Measurements from ENCODE around the gene GZMB. TPM values are rescaled to one million over a fixed set of nuclear protein-coding genes. Genes with fewer than 3 reads are reported as not detected.

GZMB gene, protein sequence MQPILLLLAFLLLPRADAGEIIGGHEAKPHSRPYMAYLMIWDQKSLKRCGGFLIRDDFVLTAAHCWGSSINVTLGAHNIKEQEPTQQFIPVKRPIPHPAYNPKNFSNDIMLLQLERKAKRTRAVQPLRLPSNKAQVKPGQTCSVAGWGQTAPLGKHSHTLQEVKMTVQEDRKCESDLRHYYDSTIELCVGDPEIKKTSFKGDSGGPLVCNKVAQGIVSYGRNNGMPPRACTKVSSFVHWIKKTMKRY
- total RNA-seq (2014; rRNA removed; shearing (Covaris generic)) (not detected in 2 replicates), total RNA-seq (2022) (not detected in 2 replicates), Bru-seq, nascent RNA (not detected), BruChase-seq, experiment 1, labeled RNA remaining after a 6-hour chase (not detected), BruChase-seq, experiment 2, labeled RNA remaining after a 2-hour chase (not detected)
- long read RNA-seq: 0 reads

DNA sequence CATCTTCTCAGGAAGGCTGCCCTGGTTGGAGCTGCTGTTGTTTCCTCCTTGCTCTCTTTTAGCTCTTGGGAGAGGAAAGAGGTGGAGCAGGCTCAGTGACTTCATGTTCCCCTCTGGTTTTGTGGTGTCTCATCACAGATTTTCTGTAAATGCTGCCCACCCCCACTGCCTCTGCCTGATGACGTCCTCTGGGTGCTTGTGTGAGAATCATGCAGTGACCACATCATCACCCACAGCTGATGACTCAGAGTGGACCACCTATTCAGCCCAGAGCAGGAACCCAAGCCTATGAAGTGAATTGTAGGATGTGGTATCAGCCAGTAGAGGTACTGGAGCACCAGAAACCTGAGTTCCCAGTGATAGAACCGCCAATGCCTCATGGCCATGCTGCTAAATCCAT, at the start of gene GZMB:
Gene GZMB (minus strand): TSS at position 33 of the 400 bp plus-strand sequence. CDS start 30 bp downstream, at position 3.
- Histone ChIP-seq H3K79me2 (ENCODE audit: insufficient read depth, low read depth, low read length) (no peaks in the 10 kb centered on the region), H3K4me3 (ENCODE audit: low read depth, low read length, poor library complexity, severe bottlenecking) (no peak within 1 kb of the TSS), H2AFZ (ENCODE audit: low read length) (no peak within 1 kb of the TSS), H3K36me3 (ENCODE audit: insufficient read depth, low read length) (no peaks in the 10 kb centered on the region), H3K4me2 (ENCODE audit: low read length) (no peak within 1 kb of the TSS), H3K27ac (ENCODE audit: low read depth, low read length, poor library complexity, severe bottlenecking) (no peak within 1 kb of the TSS), H3K9me3 (ENCODE audit: low read length) (no peaks in the 10 kb centered on the region), H3K4me1 (ENCODE audit: insufficient read depth, low read length, poor library complexity, severe bottlenecking) (no peaks in the 10 kb centered on the region), H4K20me1 (ENCODE audit: insufficient read depth, low read length) (no peaks in the 10 kb centered on the region), H3K9me2 (ENCODE audit: insufficient read depth, low read length) (no peaks in the 10 kb centered on the region)
- BruUV-seq (replicated peaks): no TSS peak
- ChIA-PET CTCF (ENCODE audit: unreplicated experiment) (no interaction called here), POLR2A (no interaction called here)
- intact Hi-C loops (cut with micrococcal nuclease; ENCODE audit: unreplicated experiment): no loop called here
- DNase-seq (ENCODE audit: low spot score): no peak
- TF ChIP-seq EZH2phosphoT487 (IDR thresholded peaks at IDR 0.05; ENCODE audit: borderline replicate concordance, low read depth, low read length): no peak
- TF ChIP-seq, protein P1, sequence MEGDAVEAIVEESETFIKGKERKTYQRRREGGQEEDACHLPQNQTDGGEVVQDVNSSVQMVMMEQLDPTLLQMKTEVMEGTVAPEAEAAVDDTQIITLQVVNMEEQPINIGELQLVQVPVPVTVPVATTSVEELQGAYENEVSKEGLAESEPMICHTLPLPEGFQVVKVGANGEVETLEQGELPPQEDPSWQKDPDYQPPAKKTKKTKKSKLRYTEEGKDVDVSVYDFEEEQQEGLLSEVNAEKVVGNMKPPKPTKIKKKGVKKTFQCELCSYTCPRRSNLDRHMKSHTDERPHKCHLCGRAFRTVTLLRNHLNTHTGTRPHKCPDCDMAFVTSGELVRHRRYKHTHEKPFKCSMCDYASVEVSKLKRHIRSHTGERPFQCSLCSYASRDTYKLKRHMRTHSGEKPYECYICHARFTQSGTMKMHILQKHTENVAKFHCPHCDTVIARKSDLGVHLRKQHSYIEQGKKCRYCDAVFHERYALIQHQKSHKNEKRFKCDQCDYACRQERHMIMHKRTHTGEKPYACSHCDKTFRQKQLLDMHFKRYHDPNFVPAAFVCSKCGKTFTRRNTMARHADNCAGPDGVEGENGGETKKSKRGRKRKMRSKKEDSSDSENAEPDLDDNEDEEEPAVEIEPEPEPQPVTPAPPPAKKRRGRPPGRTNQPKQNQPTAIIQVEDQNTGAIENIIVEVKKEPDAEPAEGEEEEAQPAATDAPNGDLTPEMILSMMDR (conservative IDR thresholded peaks at IDR 0.05; ENCODE audit: low read length): no peak

DNA sequence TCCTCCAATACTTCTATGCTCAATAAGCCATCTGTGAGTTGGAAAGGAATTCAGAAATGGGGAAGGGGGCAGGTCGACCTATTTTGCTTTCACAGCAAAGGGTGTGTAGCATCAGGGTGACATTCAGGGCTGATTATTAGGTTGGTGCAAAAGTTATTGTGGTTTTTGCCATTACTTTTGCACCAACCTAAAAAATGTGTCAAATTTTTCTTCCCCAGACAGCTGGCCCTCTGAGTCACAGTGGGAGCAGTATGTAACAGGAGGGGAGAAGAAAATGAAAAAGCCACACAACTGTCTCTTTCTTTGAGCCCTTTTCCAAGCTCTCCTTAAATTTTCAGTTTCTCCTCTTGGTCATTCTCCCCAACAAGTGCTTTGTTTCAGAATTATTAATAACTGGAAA, 47.1 kb upstream of the GZMB start:
- no peaks in the 10 kb centered on the region for H3K4me1 ChIP-seq (ENCODE audit: insufficient read depth, low read length, poor library complexity, severe bottlenecking)
- H3K4me3 ChIP-seq (ENCODE audit: low read depth, low read length, poor library complexity, severe bottlenecking): no peak overlapping the region
- H3K36me3 ChIP-seq (ENCODE audit: insufficient read depth, low read length): no peaks in the 10 kb centered on the region
- TF ChIP-seq EZH2phosphoT487 (IDR thresholded peaks at IDR 0.05; ENCODE audit: borderline replicate concordance, low read depth, low read length): no peak
- TF ChIP-seq, protein P1 (conservative IDR thresholded peaks at IDR 0.05; ENCODE audit: low read length): no peak
- CTCF ChIA-PET (ENCODE audit: unreplicated experiment): no interaction called here
- no peaks in the 10 kb centered on the region for H3K9me3 ChIP-seq (ENCODE audit: low read length)
- intact Hi-C loops (cut with micrococcal nuclease; ENCODE audit: unreplicated experiment): no loop called here
- no peaks in the 10 kb centered on the region for H4K20me1 ChIP-seq (ENCODE audit: insufficient read depth, low read length)
- BruUV-seq (replicated peaks): no TSS peak
- no peaks in the 10 kb centered on the region for H3K9me2 ChIP-seq (ENCODE audit: insufficient read depth, low read length)
- no peak overlapping the region for H3K4me2 ChIP-seq (ENCODE audit: low read length)
- POLR2A ChIA-PET: interaction anchor here (0.9 kb wide), 1 partner anchor 1691 kb away, joined by 3 read pairs; no protein-coding TSS in a partner anchor
- no peak overlapping the region for H2AFZ ChIP-seq (ENCODE audit: low read length)
- H3K27ac ChIP-seq (ENCODE audit: low read depth, low read length, poor library complexity, severe bottlenecking): no peak overlapping the region
- no peaks in the 10 kb centered on the region for H3K79me2 ChIP-seq (ENCODE audit: insufficient read depth, low read depth, low read length)
- DNase-seq (ENCODE audit: low spot score): no peak

DNA sequence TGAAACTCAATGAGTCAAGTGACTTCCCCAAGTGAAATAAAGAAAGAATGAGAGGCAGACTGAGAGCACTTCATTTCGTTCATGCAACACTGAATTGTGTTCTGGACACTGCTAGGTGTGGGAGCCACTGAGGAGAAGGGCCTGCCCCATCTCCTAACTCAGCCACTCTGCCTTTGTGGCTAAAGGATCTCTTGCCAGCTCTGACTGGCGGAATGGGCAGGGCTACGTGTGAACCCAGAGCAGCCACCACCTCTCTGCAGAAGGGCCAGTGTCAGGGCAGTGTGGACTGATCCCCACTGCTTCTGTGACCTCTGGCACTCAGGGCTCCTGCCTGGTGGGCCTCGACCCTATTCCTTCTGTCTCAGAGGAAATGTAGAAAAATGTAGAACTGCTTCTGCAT, 46.5 kb upstream of the GZMB start:
- TF ChIP-seq, protein P1 (conservative IDR thresholded peaks at IDR 0.05; ENCODE audit: low read length): no peak
- POLR2A ChIA-PET: no interaction called here
- Histone ChIP-seq H3K9me2 (ENCODE audit: insufficient read depth, low read length) (no peaks in the 10 kb centered on the region), H2AFZ (ENCODE audit: low read length) (no peak overlapping the region), H3K79me2 (ENCODE audit: insufficient read depth, low read depth, low read length) (no peaks in the 10 kb centered on the region), H3K27ac (ENCODE audit: low read depth, low read length, poor library complexity, severe bottlenecking) (no peak overlapping the region), H3K9me3 (ENCODE audit: low read length) (no peaks in the 10 kb centered on the region), H3K36me3 (ENCODE audit: insufficient read depth, low read length) (no peaks in the 10 kb centered on the region), H3K4me2 (ENCODE audit: low read length) (no peak overlapping the region), H4K20me1 (ENCODE audit: insufficient read depth, low read length) (no peaks in the 10 kb centered on the region), H3K4me3 (ENCODE audit: low read depth, low read length, poor library complexity, severe bottlenecking) (no peak overlapping the region), H3K4me1 (ENCODE audit: insufficient read depth, low read length, poor library complexity, severe bottlenecking) (no peaks in the 10 kb centered on the region)
- CTCF ChIA-PET (ENCODE audit: unreplicated experiment): no interaction called here
- no TSS peak for BruUV-seq (replicated peaks)
- DNase-seq (ENCODE audit: low spot score): no peak
- intact Hi-C loops (cut with micrococcal nuclease; ENCODE audit: unreplicated experiment): no loop called here

Data from OCI-LY7 (cell line).